Neural crest cell (in vitro differentiated cells): ENCODE data around the gene C9orf57. TPM values are rescaled to one million over a fixed set of nuclear protein-coding genes. Genes with fewer than 3 reads are reported as not detected.

Experiments
- DNase-seq: peaks from one replicate; pipeline ENCODE4 v3.0.0; 2021; ENCODE audit warnings: low read depth, mixed read lengths, low spot score
- H3K27ac Mint-ChIP-seq: one replicate; pipeline ENCODE4 v1.8.0; 2021; ENCODE audit warnings: mild to moderate bottlenecking, mixed read lengths; ENCODE audit not compliant: unreplicated experiment
- H3K27me3 Mint-ChIP-seq: 2 replicates; pipeline ENCODE4 v1.8.0; 2021; ENCODE audit warnings: low read depth, mild to moderate bottlenecking, mixed read lengths
- H3K36me3 Mint-ChIP-seq: 2 replicates; pipeline ENCODE4 v1.8.0; 2021; ENCODE audit warnings: low read depth, mild to moderate bottlenecking, mixed read lengths
- H3K4me1 Mint-ChIP-seq: 2 replicates; pipeline ENCODE4 v1.8.0; 2021; ENCODE audit warnings: mixed read lengths
- H3K4me3 Mint-ChIP-seq: one replicate; pipeline ENCODE4 v1.8.0; 2021; ENCODE audit warnings: mild to moderate bottlenecking, mixed read lengths
- H3K9me3 Mint-ChIP-seq: 2 replicates; pipeline ENCODE4 v1.8.0; 2021; ENCODE audit warnings: mixed read lengths
- total RNA-seq: library from RNA; stranded (reverse); gene quantifications from 2 replicates; pipeline ENCODE4 v1.2.1, GENCODE V29; 2021
- TF ChIP-seq, protein P1 (sequence below): fragments of 200-600 bp; sonication (generic); conservative IDR thresholded peaks from 2 replicates; pipeline ENCODE4 v1.5.0; 2021; ENCODE audit warnings: antibody characterized with exemption, mild to moderate bottlenecking

Gene C9orf57
- total RNA-seq, 1 donor from 2014 or later, result not detected

DNA sequence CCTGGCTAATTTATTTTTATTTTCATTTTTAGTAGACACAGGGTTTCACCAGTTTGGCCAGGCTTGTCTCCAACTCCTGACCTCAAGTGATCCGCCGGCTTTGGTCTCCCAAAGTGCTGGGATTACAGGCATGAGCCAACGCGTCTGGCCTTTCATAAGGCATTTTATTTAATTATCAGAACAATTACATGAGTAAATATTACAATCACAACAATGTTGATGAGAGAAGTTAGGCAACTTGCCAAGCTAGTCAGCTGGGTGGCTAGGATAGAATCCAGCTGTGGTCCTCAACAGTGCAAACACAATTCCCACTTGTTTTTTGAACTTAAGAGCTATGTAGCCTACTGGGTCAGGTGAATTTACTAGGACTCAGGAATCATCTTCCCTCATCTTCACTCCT lies 22.0 kb downstream of the C9orf57 start:
- H3K9me3 Mint-ChIP-seq, result no peaks in the 10 kb centered on the region
- no peaks in the 10 kb centered on the region for H3K27me3 Mint-ChIP-seq
- DNase-seq, result no peak
- TF ChIP-seq, protein P1, sequence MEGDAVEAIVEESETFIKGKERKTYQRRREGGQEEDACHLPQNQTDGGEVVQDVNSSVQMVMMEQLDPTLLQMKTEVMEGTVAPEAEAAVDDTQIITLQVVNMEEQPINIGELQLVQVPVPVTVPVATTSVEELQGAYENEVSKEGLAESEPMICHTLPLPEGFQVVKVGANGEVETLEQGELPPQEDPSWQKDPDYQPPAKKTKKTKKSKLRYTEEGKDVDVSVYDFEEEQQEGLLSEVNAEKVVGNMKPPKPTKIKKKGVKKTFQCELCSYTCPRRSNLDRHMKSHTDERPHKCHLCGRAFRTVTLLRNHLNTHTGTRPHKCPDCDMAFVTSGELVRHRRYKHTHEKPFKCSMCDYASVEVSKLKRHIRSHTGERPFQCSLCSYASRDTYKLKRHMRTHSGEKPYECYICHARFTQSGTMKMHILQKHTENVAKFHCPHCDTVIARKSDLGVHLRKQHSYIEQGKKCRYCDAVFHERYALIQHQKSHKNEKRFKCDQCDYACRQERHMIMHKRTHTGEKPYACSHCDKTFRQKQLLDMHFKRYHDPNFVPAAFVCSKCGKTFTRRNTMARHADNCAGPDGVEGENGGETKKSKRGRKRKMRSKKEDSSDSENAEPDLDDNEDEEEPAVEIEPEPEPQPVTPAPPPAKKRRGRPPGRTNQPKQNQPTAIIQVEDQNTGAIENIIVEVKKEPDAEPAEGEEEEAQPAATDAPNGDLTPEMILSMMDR, result no peak
- H3K4me3 Mint-ChIP-seq, result no peak overlapping the region
- no peaks in the 10 kb centered on the region for H3K4me1 Mint-ChIP-seq
- H3K36me3 Mint-ChIP-seq, result no peaks in the 10 kb centered on the region
- no peak overlapping the region for H3K27ac Mint-ChIP-seq

DNA sequence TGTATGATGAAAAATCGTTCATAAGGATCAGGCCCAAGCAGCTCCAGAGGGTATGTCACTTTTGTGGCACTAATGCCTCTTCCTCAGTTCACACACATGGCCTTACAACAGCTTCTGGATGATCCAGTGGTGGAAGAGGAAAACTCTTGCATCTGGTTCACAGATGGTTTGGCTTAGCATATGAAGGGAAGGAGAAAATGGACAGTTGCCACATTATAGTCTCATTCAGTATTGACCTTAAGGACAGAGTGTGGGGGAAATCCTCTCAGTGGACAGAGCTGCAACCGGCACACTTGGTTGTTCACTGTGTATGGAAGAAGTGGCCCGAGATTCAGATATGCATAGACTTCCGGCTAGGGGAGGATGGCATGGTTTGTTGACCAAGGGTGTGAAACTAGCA lies 22.8 kb downstream of the C9orf57 start:
- no peak for DNase-seq
- Mint-ChIP-seq H3K36me3 (no peaks in the 10 kb centered on the region), H3K27me3 (no peaks in the 10 kb centered on the region), H3K9me3 (no peaks in the 10 kb centered on the region), H3K27ac (no peak overlapping the region), H3K4me1 (no peaks in the 10 kb centered on the region), H3K4me3 (no peak overlapping the region)
- TF ChIP-seq, protein P1, result no peak

DNA sequence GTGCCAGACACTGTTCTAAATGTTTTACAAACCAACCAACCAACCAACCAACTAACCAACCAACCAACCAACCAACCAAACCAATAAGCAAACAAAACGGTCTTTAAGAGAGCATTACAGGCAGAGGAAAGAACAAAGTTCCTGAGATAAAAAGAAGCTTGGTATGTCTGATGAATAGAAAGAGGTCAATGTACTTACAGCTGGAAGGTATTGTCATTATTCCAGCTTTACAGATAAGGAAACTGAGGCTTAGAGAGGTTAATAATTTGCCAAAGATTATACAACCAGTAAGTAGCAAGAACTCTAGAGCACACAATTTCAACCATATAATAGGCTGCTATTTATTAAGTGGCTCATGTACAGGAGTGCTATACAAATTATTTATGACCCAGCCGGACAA lies 29.6 kb downstream of the C9orf57 start:
- Mint-ChIP-seq H3K4me3 (no peak overlapping the region), H3K36me3 (no peaks in the 10 kb centered on the region), H3K27me3 (no peaks in the 10 kb centered on the region), H3K9me3 (peaks cover 2% of the 10 kb centered on the region), H3K4me1 (no peaks in the 10 kb centered on the region), H3K27ac (no peak overlapping the region)
- no peak for DNase-seq
- TF ChIP-seq, protein P1, result no peak

DNA sequence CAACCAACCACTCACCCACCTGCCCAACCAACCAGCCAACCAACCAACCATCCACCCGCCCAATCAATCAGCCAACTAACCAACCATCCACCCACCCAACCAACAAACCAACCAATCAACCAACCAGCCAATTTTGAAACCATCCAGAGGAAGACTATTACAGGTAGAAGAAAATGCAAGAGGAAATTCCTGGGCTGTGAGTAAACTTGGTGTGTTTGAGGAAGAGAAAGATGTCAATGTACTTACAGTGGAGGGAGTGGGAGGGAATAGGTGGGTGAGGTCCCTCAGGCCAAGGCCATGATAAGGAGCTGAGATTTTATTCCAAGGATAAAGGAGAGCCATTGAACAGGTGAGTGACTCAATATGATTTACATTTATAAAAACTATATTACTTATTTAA lies 30.4 kb downstream of the C9orf57 start:
- Mint-ChIP-seq H3K36me3 (no peaks in the 10 kb centered on the region), H3K27me3 (no peaks in the 10 kb centered on the region), H3K27ac (no peak overlapping the region), H3K4me1 (no peaks in the 10 kb centered on the region), H3K9me3 (peaks cover 2% of the 10 kb centered on the region), H3K4me3 (no peak overlapping the region)
- TF ChIP-seq, protein P1, result no peak
- no peak for DNase-seq

DNA sequence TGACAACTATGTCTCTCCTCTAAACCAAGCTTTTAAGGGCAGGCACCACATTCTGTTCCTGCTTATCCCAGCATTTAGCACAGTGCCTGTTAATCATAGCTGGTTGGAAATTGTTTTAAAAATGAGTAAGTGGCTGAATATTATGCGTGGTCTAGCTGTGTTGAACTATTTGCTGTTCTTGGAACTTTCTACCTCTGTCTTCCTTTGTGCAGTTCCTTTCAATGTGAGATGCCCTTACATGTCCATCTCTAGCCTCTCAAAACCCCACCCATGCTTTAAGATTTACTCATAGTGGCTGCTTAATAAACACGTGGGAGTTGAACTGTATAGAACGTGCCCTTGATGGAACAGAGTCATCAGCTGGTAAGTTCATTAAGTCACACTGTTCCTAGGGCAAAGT lies 34.5 kb downstream of the C9orf57 start:
- H3K4me1 Mint-ChIP-seq, result peaks cover 7% of the 10 kb centered on the region
- H3K36me3 Mint-ChIP-seq, result no peaks in the 10 kb centered on the region
- peaks cover 2% of the 10 kb centered on the region for H3K9me3 Mint-ChIP-seq
- TF ChIP-seq, protein P1, result no peak
- no peak overlapping the region for H3K27ac Mint-ChIP-seq
- no peak overlapping the region for H3K4me3 Mint-ChIP-seq
- no peak for DNase-seq
- H3K27me3 Mint-ChIP-seq, result no peaks in the 10 kb centered on the region

DNA sequence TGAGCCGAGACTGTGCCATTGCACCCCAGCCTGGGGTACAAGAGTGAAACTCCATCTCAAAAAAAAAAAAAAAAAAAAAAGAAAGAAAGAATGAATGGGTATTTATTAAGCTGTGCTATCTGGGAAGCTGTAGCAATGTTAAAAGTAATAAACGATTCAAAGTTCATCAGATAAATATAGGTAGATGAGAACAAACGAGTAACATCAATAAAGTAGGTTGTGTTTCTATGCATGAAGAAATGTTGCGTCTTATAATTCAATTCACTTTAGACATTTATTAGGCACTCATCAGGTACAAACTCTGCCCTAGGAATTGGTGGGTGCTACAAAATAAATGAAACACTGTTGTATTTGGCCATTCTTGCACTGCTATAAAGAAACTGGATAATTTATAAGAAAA lies 36.8 kb downstream of the C9orf57 start:
- Mint-ChIP-seq H3K4me1 (peaks cover 7% of the 10 kb centered on the region), H3K27ac (no peak overlapping the region), H3K36me3 (no peaks in the 10 kb centered on the region), H3K4me3 (no peak overlapping the region), H3K27me3 (no peaks in the 10 kb centered on the region), H3K9me3 (peaks cover 2% of the 10 kb centered on the region)
- DNase-seq, result no peak
- TF ChIP-seq, protein P1, result no peak
